Cerebellar cortex (tissue), 1 donor: ENCODE results near the gene PLEKHB1.

Experiments used
- DNase-seq: peaks from one replicate; pipeline ENCODE4 v3.0.0-alpha.2; 2015; ENCODE audit warnings: low spot score

Gene PLEKHB1, protein sequence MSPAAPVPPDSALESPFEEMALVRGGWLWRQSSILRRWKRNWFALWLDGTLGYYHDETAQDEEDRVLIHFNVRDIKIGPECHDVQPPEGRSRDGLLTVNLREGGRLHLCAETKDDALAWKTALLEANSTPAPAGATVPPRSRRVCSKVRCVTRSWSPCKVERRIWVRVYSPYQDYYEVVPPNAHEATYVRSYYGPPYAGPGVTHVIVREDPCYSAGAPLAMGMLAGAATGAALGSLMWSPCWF

DNA sequence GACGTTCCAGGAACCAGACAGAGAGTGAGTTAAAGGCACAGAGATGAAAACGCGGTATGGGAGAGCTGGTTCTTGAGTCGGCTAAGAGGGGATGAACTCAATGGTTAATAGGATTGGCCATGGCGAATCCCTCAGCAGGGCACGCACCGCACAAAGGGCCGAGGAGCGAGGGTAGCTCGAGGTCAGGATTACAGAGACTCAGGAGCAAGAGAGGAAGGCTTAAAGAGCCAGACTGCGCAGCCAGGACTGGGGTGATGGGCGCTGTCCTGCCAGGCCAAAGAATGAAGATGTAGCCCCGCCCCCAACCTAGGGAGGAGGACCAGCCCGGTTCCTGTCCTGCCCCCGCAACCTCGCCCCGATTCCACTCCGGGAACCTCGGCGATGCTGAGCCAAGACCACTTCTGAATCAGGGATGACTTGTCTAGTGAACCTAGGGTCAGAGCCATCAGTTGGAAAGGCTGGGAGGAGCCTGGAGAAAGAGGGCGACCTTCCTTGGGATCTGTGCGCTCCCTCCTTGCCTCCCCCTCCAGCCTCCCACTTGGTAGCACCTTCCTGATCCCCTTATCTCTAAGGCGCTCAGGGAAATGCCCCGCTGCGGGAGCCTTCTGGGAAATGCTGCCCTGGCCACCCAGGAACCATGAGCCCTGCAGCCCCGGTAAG lies at the start of gene PLEKHB1:
TSS of gene PLEKHB1 (plus strand) at position 610 of the 660 bp plus-strand sequence. CDS start at position 638, 28 bp downstream.
- DNase-seq = no peak

DNA sequence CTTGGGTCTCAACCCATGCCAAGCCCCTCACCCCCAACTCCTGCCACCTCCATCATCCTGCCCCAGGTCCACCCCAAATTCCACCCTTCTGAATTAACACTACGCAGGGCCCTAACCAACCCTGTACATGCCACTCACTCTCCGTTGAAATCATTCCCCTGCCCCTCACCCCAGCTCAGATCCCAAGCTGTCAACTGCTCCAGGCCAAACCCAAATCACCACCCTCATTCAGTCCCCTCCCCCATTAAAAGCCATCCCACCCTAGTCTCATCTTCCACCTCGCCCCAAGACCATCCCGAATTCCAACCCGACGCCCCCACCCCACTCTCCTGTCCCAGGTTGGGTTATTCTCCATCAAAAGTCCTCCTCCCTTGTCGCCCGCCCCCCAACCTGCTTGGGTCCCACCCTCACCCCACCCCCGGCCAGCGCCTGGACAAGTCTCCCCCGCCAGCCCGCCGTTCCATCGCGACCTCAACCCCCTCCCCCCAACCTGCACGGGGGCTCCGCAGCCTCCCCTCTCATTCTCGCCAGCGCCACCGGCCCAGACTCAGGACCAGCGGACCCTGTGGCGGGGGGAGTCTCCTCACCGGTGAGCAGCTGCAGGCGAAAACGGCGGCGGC lies 48.9 kb upstream of the PLEKHB1 start:
- peak; percentile 23 for DNase-seq

DNA sequence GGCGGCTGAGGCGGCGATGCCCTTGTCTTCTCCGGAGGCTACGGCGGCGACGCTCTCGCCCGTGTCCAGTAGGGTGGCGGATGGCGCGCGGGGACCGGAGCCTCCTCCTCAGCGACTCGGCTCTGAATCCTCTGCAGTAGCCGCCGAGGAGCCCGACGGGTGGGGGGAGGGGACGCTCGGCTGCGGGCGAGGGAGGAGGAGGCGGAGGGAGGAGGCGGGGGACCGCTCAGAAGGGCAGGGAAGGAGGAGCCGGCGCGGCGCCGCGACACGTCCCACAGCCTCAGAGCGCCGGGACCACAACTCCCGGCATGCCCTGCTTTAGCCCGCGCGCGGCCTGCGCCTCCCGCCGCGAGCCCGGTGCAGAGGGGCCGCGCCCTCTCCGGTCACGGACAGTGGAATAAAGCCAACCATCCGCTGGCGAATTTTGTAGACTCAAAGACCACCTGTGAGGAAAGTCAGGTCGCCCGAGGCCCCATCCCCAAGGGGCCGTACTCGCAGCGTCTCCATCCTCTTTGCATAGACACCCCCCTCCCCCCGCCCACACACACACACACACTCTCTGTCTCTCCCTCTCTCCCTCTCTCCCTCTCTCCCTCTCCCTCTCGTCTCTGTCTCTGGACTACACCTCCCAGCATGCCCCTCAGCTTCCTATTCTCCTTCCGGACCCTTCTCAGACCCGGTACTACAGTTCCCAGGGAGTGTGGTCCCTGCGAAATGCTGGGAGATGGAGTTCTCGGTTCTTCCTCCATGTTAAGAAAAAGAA lies 48.2 kb upstream of the PLEKHB1 start, which contains the start of gene FAM168A:
TSS of gene FAM168A (minus strand) at position 157 of the 763 bp plus-strand sequence. CDS start 129,638 bp downstream, outside the sequence.
- DNase-seq = peak; percentile 99

DNA sequence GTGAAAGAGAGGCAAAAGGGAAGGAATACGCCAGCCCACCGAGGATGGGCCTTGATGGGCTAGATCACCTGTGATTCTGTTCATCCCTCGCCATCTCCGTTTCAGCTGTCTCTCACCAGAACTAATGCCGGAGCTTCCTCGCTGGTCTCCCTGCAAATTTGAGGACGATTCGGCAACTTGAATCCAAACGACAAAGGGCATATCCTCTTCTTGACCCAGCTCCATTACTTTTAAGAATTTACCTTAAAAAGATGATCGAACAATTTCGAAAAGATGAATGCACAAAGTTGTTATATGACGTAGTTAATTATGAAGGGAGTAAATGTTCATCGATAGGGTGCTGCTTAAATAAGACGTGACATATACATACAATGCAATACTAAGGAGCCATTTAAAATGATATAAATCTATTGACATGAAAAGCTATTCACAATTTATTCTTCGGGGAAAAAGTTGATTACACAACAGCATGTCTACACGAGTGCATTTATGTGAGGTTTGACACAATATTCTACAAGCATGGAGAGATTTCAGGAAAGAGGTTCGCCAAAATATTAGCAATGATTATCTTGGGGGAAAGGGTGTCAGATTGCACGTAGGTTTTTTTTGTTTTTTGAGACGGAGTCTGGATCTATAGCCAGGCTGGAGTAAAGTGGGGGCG lies 47.5 kb upstream of the PLEKHB1 start:
- no peak for DNase-seq

DNA sequence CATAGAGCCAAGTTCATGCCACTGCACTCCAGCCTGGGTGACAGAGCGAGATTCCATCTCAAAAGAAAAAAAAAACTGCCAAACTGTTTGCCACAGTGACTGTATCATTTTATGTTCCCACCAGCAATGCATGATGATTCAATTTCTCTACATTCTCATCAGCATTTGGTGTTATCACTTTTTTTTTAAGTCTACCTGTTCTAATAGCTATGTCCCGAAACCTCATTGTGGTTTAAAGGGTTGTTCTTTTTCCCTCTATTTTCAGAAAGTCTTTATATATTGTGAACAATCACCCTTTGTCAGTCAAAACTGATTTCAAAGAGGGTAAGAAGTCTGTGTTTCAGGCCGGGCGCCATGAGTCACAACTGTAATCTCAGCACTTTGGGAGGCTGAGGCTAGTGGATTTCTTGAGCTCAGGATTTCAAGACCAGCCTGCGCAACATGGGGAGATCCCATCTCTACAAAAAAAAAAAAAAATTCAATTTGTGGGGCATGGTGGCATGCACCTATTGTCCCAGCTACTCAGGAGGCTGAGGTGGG lies 33.7 kb upstream of the PLEKHB1 start:
- DNase-seq = no peak

DNA sequence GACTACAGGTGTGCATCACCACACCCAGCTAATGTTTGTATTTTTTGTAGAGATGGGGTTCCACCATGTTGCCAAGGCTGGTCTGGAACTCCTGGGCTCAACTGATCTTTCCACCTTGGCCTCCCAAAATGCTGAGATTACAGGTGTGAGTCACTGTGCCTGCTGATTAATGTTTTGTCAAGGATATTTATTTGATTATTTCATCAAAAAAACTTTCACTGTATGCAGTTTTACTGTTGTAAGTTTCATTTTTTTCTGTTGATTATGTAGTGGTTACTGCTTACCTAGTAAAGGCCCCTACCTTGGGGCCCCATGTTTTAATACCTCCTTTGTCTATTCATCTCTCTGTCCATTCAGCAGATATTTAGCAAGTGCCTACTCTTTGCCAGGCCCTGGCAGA lies 31.8 kb upstream of the PLEKHB1 start:
- no peak for DNase-seq

DNA sequence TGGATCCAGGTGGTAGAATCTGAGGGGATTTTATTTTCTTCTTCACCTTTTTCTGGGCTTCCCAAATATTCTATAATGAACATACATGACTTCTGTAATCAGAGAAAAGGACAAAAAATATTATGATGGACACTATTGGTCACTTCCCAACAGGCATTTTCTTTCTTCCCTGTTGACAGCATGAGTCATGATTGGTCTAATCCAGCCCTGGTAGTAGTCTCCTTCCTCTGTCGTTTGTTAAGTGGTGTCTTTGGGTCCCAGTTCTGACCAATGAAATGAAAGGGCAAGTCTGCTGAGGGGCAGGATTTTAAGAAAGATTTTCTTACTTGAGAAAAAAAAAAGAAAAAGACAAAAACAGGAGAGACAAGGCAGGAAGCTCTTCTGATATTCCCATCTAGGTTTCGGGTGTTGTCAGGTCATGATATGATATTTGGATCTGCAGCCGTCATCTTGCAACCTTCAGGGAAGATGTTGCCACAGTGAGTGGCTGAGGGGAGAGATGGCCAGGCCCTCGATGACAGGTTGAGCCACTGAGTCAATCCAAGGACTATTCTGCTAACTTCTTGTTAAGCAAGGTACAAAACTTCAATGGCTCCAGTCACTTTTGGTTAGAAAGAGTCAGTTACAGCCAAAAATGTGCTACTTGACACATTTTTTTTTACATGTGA lies 23.3 kb upstream of the PLEKHB1 start:
- DNase-seq = no peak

DNA sequence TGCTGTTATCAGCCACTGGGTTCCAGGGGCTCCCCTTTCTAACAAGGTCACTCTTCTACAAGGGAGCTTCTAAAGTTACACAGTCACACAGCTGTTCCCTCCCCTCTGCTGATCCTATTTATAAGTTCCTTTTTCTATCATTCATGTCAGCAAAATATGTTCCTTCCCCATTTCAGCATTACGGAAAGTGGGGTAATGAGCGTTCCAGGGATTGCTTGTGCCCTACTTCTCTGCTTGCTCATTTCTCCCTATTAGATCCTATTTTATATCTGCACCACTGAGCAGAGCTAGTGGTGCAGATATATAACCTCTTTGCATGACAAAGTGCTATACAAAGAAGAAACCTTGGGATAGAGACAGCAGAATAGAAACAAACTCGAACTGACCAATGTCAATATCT lies 22.7 kb upstream of the PLEKHB1 start:
- no peak for DNase-seq

DNA sequence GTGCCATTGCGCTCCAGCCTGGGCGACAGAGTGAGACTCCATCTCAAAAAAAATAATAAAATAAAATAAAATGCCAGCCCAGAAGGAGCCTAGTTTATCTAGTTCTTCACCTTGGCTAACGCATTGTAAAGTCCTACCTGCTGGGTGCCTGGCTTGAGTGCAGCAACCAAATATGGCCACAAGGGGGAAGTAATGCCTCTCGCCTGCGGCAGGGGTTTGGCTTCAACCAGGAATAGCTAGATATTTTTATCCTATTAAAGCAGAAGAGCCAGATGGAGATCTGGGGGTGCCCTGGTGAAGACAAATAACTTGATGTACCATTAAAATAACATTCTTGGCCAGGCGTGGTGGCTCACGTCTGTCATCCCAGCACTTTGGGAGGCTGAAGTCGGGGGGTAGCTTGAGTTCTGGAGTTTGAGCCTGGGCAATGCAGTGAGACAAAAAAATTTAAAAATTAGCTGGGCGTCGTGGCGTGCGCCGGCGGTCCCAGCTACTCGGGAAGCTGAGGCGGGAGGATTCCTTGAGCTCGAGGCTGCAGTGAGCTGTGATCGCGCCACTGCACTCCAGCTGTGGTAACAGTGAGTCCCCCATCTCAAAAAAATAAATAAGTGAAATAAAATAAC lies 20.6 kb upstream of the PLEKHB1 start:
- peak; percentile 94 for DNase-seq

DNA sequence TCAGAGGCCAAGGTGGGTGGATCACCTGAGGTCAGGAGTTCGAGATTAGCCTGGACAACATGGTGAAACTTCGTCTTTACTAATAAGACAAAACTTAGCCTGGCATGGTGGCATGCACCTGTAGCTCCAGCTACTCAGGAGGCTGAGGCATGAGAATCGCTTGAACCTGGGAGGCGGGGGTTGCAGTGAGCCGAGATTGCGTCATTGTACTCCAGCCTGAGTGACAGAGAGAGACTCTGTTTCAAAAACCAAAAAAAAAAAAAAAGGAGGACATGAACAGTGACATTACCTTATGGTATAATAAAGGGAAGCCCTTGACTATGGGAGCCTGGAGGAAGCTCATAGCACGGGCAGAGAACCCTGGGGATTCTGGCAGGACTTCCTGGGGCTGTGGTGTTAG lies 16.5 kb upstream of the PLEKHB1 start:
- DNase-seq = no peak

DNA sequence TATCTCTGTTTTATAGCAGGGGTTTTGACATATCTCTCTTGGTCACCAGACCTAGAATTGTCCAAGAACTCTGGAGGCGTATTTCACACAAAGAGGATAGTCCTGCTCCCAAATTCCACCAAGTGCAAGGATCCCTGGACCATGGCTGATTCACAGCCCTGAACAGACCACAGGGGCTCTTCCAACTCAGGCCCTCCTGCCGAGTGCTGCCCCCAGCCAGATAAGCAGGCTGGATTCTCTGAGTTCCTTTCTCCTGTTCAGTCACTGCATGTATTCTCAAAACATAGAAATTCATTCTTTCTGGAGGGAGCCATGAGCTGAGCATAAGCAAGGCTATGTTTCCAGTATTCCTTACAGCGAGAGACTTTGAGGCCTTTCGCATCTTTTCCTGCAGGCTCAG lies 13.4 kb upstream of the PLEKHB1 start:
- no peak for DNase-seq

DNA sequence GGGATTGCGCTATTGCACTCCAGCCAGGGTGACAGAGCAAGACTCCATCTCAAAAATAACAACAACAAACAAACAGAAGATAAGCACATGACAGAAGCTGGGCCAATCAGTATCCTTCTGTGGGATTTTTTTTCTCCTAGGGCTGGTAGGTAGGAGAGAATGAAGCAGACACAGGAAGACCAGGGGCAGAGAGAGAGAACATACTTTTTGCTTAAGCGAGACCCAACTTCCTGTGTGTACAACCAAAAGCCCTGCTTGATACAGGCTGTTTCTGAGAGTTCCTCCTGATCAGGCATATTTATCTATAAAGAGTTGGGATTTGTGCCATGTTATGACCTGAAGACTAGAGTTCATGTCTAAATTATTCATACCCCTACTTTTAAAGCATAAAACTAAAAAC lies 12.4 kb upstream of the PLEKHB1 start:
- no peak for DNase-seq

DNA sequence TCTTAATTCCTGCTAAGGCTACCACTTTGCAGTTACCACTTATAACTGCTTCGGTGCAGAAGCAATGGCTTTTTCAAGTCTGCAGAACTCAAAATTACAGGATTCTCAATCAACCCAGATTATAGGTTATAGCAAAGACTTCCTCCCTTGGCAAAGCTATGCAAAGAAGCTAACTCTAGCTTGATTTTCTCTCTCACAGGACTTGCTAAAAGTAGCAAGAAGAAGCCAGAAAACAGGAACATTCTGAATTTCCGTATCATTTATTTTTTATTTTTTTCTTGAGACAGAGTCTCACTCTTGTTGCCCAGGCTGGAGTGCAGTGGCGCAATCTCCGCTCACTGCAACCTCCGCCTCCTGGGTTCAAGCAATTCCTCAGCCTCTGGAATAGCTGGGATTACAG lies 10.7 kb upstream of the PLEKHB1 start:
- DNase-seq = no peak

DNA sequence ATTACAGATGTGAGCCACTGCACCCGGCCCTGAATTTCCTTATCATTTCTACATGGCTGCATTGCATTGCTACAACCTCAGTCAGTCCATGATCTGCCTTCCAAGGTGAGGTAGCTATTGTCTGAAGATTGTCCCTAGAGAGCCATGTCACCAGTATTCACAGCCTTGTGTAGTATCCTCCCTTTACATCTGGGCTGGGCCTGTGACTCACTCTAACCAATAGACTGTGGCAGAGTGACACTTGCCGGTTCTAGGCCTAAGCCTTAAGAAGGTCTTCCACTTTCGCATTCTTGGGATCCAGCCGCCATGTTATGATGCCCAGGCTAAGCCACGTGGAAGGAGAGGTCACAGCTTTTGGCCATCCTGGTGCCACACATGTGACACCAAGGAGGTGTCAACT lies 10.1 kb upstream of the PLEKHB1 start:
- no peak for DNase-seq

DNA sequence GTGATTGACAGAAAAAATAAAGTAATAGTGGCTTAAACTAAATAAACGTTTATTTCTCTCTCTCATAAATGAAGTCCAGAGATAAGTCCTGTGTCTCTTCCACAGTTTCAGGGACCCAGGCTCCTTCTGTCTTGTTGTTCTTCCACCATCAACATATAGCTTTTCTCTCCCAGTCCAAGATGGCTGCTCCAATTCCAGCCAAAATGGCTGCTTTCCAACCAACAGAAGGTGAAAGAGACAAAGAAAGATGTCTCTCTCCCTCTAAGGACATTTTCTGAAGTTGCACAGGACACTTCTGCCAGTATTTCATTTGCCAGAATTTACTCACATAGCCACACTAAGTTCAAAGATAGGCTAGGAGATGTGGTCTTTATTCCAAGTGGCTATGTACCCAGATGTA lies 9.4 kb upstream of the PLEKHB1 start:
- no peak for DNase-seq

DNA sequence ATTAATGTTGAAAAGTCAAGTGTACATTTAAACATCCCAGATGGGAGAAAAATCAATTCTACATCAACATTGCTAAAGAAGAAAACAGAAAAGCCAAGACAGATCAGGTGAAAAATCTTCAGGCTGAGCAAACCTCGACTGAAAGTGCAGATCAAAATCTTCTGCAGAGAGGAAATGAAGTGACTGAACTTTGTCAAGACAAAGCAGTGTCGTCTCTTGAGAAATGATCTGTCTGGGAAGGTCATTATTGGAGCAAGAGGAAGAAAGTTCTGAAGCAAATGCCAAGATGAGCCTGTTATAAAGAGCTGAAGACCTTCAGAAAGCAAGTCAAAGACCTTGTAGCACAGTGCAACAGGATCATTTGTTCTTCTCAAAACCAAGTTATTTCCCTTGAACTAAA lies 5.8 kb upstream of the PLEKHB1 start:
- no peak for DNase-seq

DNA sequence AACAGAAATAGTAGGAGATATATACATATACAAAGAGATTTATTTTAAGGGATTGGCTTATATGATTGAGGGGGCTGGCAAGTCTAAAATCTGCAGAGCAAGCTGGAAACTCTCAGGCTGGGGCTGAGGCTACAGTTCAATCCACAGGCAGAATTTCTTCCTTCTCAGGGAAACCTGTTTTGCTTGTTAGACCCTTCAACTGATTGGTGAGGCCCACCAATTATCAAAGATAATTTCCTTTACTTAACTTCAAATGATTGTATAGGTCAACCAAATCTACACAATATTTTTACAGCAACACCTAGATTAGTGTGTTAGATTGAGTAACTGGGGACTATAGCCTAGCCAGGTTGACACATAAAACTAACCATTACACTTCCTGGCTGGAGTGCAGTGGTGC lies 4.7 kb upstream of the PLEKHB1 start:
- DNase-seq = no peak

DNA sequence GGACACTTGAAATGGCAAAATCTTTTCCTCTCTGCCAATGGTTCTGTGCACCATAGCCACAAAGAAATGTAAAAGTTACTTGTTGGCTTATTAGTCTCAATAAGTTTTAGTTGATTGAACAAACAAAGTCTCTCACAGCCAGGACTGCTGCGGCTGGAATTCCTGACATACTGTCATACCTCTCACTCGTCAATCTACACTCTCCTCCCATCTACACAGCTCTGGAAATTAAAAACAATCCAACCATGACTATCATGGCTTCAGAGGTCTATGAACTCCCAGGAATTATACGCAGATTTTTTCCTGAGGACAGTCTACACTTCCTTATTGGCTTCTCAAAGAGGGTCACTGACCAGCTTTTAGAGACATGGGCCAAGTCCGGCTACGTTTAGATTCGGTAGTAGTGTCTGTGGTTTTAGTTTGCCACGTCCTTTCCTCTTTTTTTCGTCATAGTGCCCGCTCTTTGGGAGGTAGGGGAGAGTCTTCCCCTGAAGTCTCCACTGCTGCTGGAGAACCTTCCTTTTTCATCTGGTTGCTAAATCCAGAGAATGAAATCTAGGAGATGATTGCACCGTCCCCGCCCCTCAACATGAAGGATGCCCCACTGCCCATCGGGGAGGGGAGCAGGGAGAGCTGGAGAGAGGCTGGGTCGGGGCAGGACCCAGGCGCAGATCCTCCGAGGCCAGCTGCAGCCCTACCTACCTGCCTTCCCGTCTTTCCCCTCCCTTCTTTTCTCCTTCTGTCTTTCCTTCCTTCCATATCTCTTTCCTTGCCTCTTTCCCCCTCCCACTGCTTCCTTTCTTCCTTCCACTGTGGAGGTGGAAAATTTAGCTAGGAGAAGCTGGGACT lies 1.0 kb upstream of the PLEKHB1 start:
- no peak for DNase-seq

DNA sequence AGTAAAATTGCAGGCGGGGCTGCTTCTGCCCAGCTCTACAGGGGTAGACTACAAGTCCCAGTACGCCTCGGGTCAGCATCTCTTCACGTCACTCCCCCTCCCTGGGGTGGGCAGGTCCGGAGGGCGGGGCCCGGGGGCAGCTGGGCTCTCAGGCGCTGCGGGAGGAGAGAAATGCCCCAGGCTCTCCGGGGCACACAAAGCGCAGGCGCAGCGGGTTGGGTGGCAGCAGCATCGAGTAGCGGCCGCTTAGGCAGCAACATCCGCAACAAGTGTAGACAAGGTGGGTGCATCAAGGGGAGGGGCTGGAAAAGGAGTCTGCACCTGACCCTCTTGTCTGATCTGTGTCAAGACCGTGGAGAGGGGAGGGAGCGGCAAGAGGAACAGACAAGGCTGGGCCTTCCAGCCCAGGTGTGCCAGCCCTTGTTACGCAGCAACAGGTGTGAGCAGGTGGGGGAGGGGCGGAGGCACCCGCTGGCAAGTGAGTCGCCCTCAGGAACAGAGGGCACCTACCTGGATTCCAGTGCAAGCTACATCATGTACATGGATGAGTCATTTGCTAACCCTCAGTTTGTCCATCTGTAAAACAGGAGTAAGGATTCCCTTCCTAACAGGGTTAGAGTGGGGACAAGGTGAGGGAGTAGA lies 1.2 kb downstream of the PLEKHB1 start:
- peak; percentile 89 for DNase-seq
